Measurements from ENCODE around the gene MSH2.

MSH2 gene

DNA sequence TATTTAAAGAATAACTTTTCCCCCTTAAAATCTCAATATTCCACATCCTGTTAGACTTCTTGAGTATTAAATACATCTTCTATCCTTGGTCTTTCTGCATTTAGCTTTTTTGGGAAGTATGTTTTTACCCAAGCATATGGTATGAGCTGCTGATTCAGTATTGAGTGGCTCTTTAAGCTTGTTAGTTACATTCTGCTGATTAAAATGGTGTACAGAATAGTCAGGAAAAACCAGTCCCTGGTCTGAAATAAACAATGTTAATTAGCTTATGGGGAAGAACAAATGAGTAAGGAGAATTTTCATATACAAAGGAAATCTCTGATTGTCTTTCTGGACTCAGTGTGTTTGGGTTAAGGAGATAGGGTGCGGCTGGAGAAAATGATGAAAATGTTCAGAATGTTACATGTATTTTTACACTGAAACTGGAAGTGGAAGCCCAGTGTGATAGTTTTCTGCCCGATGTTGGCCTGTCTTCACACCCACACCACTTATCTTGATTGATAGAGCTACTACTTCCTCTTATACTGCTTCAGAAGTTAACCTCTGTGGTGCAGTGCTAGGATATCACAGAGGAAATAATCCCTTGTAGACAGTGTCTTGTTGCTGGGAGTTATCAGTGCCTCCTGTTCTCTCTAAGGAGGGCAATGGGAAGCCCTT lies 84.0 kb downstream of the MSH2 start:
- H3K4me3 ChIP-seq (replicated peaks in 1 of 2; ENCODE audit: low read depth in 2 of 2, low read length in 2 of 2) = no peak overlapping the region
- no peak for DNase-seq (ENCODE audit: low read depth in 2 of 2)
- TF ChIP-seq, protein P1, sequence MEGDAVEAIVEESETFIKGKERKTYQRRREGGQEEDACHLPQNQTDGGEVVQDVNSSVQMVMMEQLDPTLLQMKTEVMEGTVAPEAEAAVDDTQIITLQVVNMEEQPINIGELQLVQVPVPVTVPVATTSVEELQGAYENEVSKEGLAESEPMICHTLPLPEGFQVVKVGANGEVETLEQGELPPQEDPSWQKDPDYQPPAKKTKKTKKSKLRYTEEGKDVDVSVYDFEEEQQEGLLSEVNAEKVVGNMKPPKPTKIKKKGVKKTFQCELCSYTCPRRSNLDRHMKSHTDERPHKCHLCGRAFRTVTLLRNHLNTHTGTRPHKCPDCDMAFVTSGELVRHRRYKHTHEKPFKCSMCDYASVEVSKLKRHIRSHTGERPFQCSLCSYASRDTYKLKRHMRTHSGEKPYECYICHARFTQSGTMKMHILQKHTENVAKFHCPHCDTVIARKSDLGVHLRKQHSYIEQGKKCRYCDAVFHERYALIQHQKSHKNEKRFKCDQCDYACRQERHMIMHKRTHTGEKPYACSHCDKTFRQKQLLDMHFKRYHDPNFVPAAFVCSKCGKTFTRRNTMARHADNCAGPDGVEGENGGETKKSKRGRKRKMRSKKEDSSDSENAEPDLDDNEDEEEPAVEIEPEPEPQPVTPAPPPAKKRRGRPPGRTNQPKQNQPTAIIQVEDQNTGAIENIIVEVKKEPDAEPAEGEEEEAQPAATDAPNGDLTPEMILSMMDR (IDR thresholded peaks at IDR 0.05; ENCODE audit: low read depth, low read length) = no peak

DNA sequence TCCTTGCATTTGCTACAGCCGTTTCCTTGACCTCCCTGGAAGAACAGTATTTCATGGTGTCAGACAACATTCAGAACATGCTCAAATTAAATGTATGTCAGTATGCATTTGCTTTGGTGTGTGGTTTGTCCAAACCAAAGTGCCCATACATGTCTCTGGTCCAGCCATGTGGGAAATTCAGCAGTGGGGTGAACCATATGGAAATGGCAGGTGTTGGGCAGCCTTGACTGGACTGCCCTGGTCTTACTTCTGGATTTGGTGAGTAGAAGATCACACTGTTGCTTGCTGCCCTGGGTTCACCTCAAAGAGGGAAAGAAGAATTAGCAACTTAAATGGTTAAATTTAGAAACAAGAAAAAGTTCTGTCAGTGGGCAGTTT lies 84.5 kb downstream of the MSH2 start:
- no peak overlapping the region for H3K4me3 ChIP-seq (replicated peaks in 1 of 2; ENCODE audit: low read depth in 2 of 2, low read length in 2 of 2)
- TF ChIP-seq, protein P1 (IDR thresholded peaks at IDR 0.05; ENCODE audit: low read depth, low read length) = no peak
- DNase-seq (ENCODE audit: low read depth in 2 of 2) = no peak

DNA sequence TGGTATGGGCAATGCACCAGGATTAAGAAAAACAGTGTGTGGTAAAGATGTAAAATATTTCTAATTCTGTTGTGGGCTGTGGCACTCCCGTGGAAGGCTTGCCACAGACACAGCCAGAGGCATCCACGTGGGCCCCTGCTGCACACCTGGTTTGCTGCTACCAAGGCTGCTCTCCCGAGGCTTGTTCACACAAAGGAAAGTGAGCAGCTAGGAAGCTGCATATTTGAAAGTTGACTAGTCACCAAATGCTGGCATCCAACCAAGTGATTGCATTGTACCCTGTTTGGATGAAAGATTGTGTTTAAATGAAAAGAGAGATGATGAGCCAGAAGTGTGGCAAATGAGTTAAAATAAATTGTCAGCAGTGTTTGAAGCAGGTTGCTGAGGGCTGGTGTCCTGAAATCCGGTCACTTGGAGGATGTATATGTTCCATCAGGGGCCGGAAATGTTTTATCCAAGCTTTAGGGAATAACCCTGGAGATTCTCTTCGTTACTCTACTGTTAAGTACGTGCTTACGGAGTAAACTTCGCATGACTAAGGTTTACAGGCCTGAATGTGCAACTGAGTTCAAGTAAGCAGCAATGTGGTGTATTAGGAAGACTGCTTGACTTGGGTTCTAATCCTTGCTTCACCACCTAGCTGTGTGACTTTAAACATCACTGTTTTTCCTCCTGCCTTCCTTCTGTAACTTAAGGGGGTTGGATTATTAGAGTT lies 86.1 kb downstream of the MSH2 start:
- TF ChIP-seq, protein P1 (IDR thresholded peaks at IDR 0.05; ENCODE audit: low read depth, low read length) = no peak
- DNase-seq (ENCODE audit: low read depth in 2 of 2) = peak; percentile 80 to 91
- no peak overlapping the region for H3K4me3 ChIP-seq (replicated peaks in 1 of 2; ENCODE audit: low read depth in 2 of 2, low read length in 2 of 2)

DNA sequence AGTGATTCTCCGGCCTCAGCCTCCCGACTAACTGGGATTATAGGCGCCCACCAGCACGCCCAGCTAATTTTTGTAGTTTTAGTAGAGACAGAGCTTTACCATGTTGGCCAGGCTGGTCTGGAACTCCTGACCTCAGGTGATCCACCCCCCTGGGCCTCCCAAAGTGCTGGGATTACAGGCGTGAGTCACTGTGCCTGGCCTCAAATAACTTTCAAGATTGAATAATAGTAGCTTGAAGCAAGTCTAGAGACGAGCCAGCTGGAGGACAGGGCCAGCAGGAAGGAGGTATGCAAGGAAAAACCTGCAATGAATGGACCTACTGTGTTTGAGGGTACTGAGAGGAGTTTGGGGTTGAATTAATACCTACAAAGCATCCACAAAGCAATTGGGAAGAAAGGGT lies 87.5 kb downstream of the MSH2 start:
- peak in 1 of 2 donors; percentile 31 for DNase-seq (ENCODE audit: low read depth in 2 of 2)
- no peak overlapping the region for H3K4me3 ChIP-seq (replicated peaks in 1 of 2; ENCODE audit: low read depth in 2 of 2, low read length in 2 of 2)
- TF ChIP-seq, protein P1 (IDR thresholded peaks at IDR 0.05; ENCODE audit: low read depth, low read length) = no peak

DNA sequence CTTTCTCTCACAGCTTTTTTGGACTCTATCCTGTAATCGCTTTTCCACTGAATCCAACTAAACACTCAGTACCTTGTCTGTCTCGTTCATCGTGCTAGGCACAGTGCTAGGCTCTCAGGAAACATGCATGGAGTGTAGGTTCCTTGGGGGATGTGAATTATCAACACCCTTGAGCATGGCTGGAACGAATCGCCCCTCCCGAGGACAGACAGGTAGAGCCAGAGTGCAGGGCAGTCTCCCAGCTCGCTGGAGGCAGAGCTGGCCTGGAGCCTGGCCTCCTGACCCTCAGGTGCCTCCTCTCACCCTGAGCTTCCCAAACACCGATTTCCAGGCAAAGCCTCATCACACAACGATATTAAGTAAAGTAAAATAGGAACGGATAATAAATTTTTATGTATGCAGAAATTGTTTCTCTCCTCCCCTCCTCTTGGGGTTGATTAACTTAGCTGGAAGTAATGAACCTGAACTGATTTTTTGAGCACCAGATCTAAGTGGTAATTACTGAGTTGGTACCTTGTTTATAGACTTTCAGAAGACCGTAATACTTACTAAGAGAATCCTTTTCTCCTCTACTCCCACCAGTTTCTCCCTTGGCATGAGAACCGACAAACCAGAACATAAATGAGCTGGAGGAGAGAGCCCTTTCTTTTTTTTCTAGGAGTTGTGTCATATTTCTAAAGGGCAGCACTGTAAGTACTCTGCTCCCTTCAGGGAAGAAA lies 90.5 kb downstream of the MSH2 start:
- H3K4me3 ChIP-seq (replicated peaks in 1 of 2; ENCODE audit: low read depth in 2 of 2, low read length in 2 of 2) = no peak overlapping the region
- no peak for DNase-seq (ENCODE audit: low read depth in 2 of 2)
- TF ChIP-seq, protein P1 (IDR thresholded peaks at IDR 0.05; ENCODE audit: low read depth, low read length) = no peak

DNA sequence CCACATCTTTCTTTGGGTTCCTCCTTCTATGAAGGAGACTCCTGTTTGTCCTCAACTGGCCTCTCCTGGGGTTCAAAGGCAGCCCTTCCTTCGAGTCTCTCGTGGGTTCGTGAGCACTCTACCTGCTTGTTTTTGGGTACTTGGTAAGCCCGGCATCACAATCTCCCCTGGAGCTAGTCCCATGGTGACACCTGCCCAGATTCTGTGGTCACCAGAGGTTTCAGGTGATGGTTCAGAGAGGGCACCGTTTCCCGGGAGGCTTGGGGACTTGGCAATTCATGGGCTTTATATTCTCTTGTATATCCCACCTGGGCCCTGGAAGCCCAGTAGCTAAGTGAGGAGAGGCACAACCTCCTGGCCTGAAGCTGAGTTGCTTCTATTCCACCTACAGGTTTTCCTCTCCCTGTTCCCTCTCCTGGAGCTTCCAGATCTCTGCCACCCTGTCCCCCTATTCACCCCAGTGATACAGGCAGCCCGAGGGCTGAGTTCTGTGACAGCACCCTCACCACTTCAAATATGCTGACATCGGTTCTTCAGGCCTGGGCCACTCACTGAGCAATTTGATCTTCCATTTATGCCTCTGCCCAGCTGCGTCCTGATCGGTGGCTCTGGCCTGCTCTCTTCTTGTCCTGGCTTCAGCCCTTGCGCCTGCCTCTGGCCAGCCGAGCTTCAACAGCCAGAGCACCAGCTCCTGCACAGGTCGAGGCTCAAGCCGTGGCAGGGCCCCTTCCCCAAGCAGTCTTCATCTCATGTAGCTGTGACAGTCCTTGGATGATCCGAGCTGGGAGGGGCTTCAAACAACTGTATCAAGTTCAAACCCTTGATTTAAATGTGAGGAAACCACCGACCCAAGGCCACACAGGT lies 91.5 kb downstream of the MSH2 start:
- TF ChIP-seq, protein P1 (IDR thresholded peaks at IDR 0.05; ENCODE audit: low read depth, low read length) = no peak
- no peak for DNase-seq (ENCODE audit: low read depth in 2 of 2)
- H3K4me3 ChIP-seq (replicated peaks in 1 of 2; ENCODE audit: low read depth in 2 of 2, low read length in 2 of 2) = no peak overlapping the region

Measured in cardiac fibroblast (primary cell).